Measurements from ENCODE around the gene HOXB7.

GRCh38 chr17:48592057-48592514, 18.7 kb downstream of the HOXB7 start:
- TF ChIP-seq CTCF (IDR thresholded peaks at IDR 0.05) (no peak), POLR2A (IDR thresholded peaks at IDR 0.05) (no peak)
